ACC112 (cell line): ENCODE data around the gene STOX2.

Experiments used
- H2AFZ ChIP-seq: fragments of 200-600 bp; sonication (generic); one replicate; pipeline ENCODE4 v1.6.0; 2017; ENCODE audit warnings: antibody characterized with exemption, low read length; ENCODE audit not compliant: unreplicated experiment
- H3K27ac ChIP-seq: fragments of 200-600 bp; sonication (generic); 2 replicates; pipeline ENCODE4 v1.5.1; 2014; ENCODE audit warnings: low read depth, mild to moderate bottlenecking, antibody characterized with exemption, low read length, moderate library complexity
- H3K27me3 ChIP-seq: fragments of 200-600 bp; sonication (generic); 2 replicates; pipeline ENCODE4 v1.6.1; 2014; ENCODE audit warnings: mild to moderate bottlenecking, antibody characterized with exemption, low read length, moderate library complexity, mixed read lengths; ENCODE audit not compliant: insufficient read depth
- H3K36me3 ChIP-seq: fragments of 200-600 bp; sonication (generic); 2 replicates; pipeline ENCODE4 v1.6.1; 2016; ENCODE audit warnings: mild to moderate bottlenecking, antibody characterized with exemption, low read length, moderate library complexity, mixed read lengths; ENCODE audit not compliant: insufficient read depth
- H3K4me1 ChIP-seq: fragments of 200-600 bp; sonication (generic); one replicate; pipeline ENCODE4 v1.6.1; 2016; ENCODE audit warnings: low read length, mixed read lengths; ENCODE audit not compliant: insufficient read depth, unreplicated experiment, control insufficient read depth
- H3K4me3 ChIP-seq: fragments of 200-600 bp; sonication (generic); 2 replicates; pipeline ENCODE4 v1.5.1; 2014; ENCODE audit warnings: mild to moderate bottlenecking, low read depth, low read length
- H3K79me2 ChIP-seq: fragments of 200-600 bp; sonication (generic); one replicate; pipeline ENCODE4 v1.6.0; 2016; ENCODE audit warnings: low read length; ENCODE audit not compliant: control insufficient read depth, unreplicated experiment, insufficient read depth

The STOX2 gene

GRCh38 chr4:183986971-183987946 lies 82.2 kb downstream of the STOX2 start:
- H3K79me2 ChIP-seq = no peaks in the 10 kb centered on the region
- no peaks in the 10 kb centered on the region for H3K27me3 ChIP-seq
- H3K4me1 ChIP-seq = no peaks in the 10 kb centered on the region
- no peak overlapping the region for H2AFZ ChIP-seq
- no peak overlapping the region for H3K4me3 ChIP-seq
- no peaks in the 10 kb centered on the region for H3K36me3 ChIP-seq
- H3K27ac ChIP-seq = no peak overlapping the region

- H3K4me3 ChIP-seq = no peak overlapping the region
- no peaks in the 10 kb centered on the region for H3K4me1 ChIP-seq
- H2AFZ ChIP-seq = no peak overlapping the region
- no peak overlapping the region for H3K27ac ChIP-seq
- no peaks in the 10 kb centered on the region for H3K27me3 ChIP-seq
- no peaks in the 10 kb centered on the region for H3K79me2 ChIP-seq
- H3K36me3 ChIP-seq = no peaks in the 10 kb centered on the region
Measured at GRCh38 chr4:183987987-183988392, 82.9 kb downstream of the STOX2 start.

GRCh38 chr4:183988874-183989273 lies 83.8 kb downstream of the STOX2 start:
- Histone ChIP-seq H2AFZ (no peak overlapping the region), H3K4me3 (no peak overlapping the region), H3K27ac (no peak overlapping the region), H3K36me3 (no peaks in the 10 kb centered on the region), H3K4me1 (no peaks in the 10 kb centered on the region), H3K27me3 (no peaks in the 10 kb centered on the region), H3K79me2 (no peaks in the 10 kb centered on the region)

- Histone ChIP-seq H3K27me3 (no peaks in the 10 kb centered on the region), H3K27ac (no peak overlapping the region), H3K4me1 (no peaks in the 10 kb centered on the region), H3K4me3 (no peak overlapping the region), H3K79me2 (no peaks in the 10 kb centered on the region), H3K36me3 (no peaks in the 10 kb centered on the region), H2AFZ (no peak overlapping the region)
Measured at GRCh38 chr4:183989461-183989860, 84.4 kb downstream of the STOX2 start.

GRCh38 chr4:183989931-183990330 lies 84.8 kb downstream of the STOX2 start:
- Histone ChIP-seq H3K79me2 (no peaks in the 10 kb centered on the region), H3K27ac (no peak overlapping the region), H3K27me3 (no peaks in the 10 kb centered on the region), H3K4me3 (no peak overlapping the region), H3K36me3 (no peaks in the 10 kb centered on the region), H2AFZ (no peak overlapping the region), H3K4me1 (no peaks in the 10 kb centered on the region)

- Histone ChIP-seq H2AFZ (no peak overlapping the region), H3K79me2 (no peaks in the 10 kb centered on the region), H3K4me3 (no peak overlapping the region), H3K36me3 (no peaks in the 10 kb centered on the region), H3K27me3 (no peaks in the 10 kb centered on the region), H3K27ac (no peak overlapping the region), H3K4me1 (no peaks in the 10 kb centered on the region)
Measured at GRCh38 chr4:183993676-183994075, 88.6 kb downstream of the STOX2 start.

GRCh38 chr4:183995570-183995969 lies 90.5 kb downstream of the STOX2 start:
- Histone ChIP-seq H3K36me3 (no peaks in the 10 kb centered on the region), H3K4me3 (no peak overlapping the region), H3K27ac (no peak overlapping the region), H3K4me1 (no peaks in the 10 kb centered on the region), H3K27me3 (no peaks in the 10 kb centered on the region), H2AFZ (no peak overlapping the region), H3K79me2 (no peaks in the 10 kb centered on the region)

GRCh38 chr4:183996868-183997267 lies 91.8 kb downstream of the STOX2 start:
- no peak overlapping the region for H3K4me3 ChIP-seq
- H3K4me1 ChIP-seq = no peaks in the 10 kb centered on the region
- no peaks in the 10 kb centered on the region for H3K27me3 ChIP-seq
- H2AFZ ChIP-seq = no peak overlapping the region
- no peak overlapping the region for H3K27ac ChIP-seq
- H3K79me2 ChIP-seq = no peaks in the 10 kb centered on the region
- no peaks in the 10 kb centered on the region for H3K36me3 ChIP-seq

GRCh38 chr4:183999435-183999834 lies 94.3 kb downstream of the STOX2 start:
- no peaks in the 10 kb centered on the region for H3K36me3 ChIP-seq
- H3K4me1 ChIP-seq = no peaks in the 10 kb centered on the region
- H3K27ac ChIP-seq = no peak overlapping the region
- H2AFZ ChIP-seq = no peak overlapping the region
- no peaks in the 10 kb centered on the region for H3K79me2 ChIP-seq
- H3K4me3 ChIP-seq = no peak overlapping the region
- no peaks in the 10 kb centered on the region for H3K27me3 ChIP-seq

- H3K27me3 ChIP-seq = no peaks in the 10 kb centered on the region
- no peak overlapping the region for H2AFZ ChIP-seq
- no peaks in the 10 kb centered on the region for H3K4me1 ChIP-seq
- H3K27ac ChIP-seq = no peak overlapping the region
- no peaks in the 10 kb centered on the region for H3K36me3 ChIP-seq
- no peaks in the 10 kb centered on the region for H3K79me2 ChIP-seq
- H3K4me3 ChIP-seq = no peak overlapping the region
Measured at GRCh38 chr4:184000457-184001396, 95.6 kb downstream of the STOX2 start.
